Measurements from ENCODE around the gene DBNDD2.

The DBNDD2 gene

GRCh38 chr20:45419188-45420091, 11.4 kb downstream of the DBNDD2 start:
- TF ChIP-seq EP300 (IDR thresholded peaks at IDR 0.05; ENCODE audit: borderline replicate concordance) = no peak
- TF ChIP-seq TAF1 (IDR thresholded peaks at IDR 0.05; ENCODE audit: low read depth) = no peak
- no peak for TF ChIP-seq REST (IDR thresholded peaks at IDR 0.05; ENCODE audit: low read depth)
- TF ChIP-seq NFIC (IDR thresholded peaks at IDR 0.05) = no peak
- TF ChIP-seq TEAD4 (IDR thresholded peaks at IDR 0.05) = no peak
- no peak for TF ChIP-seq USF1 (IDR thresholded peaks at IDR 0.05)
- no peak for TF ChIP-seq ZBTB7A (IDR thresholded peaks at IDR 0.05; ENCODE audit: low read depth)
- no peak for TF ChIP-seq EGR1 (IDR thresholded peaks at IDR 0.05)
- TF ChIP-seq FOXM1 (IDR thresholded peaks at IDR 0.05; ENCODE audit: borderline replicate concordance, low read depth) = no peak
- no peak for TF ChIP-seq RAD21 (IDR thresholded peaks at IDR 0.05; ENCODE audit: low read depth)
- TF ChIP-seq TCF12 (IDR thresholded peaks at IDR 0.05; ENCODE audit: low read depth) = no peak
- TF ChIP-seq CEBPB (IDR thresholded peaks at IDR 0.05) = no peak
- TF ChIP-seq YY1 (IDR thresholded peaks at IDR 0.05; ENCODE audit: low read depth) = no peak

- TF ChIP-seq EP300 (IDR thresholded peaks at IDR 0.05; ENCODE audit: borderline replicate concordance) (no peak), MAX (IDR thresholded peaks at IDR 0.05) (no peak), ZBTB7A (IDR thresholded peaks at IDR 0.05; ENCODE audit: low read depth) (no peak), TAF1 (IDR thresholded peaks at IDR 0.05; ENCODE audit: low read depth) (no peak), REST (IDR thresholded peaks at IDR 0.05; ENCODE audit: low read depth) (no peak), FOXM1 (IDR thresholded peaks at IDR 0.05; ENCODE audit: borderline replicate concordance, low read depth) (no peak), CEBPB (IDR thresholded peaks at IDR 0.05) (no peak), TCF12 (IDR thresholded peaks at IDR 0.05; ENCODE audit: low read depth) (no peak), USF1 (IDR thresholded peaks at IDR 0.05) (no peak), NFIC (IDR thresholded peaks at IDR 0.05) (no peak), RAD21 (IDR thresholded peaks at IDR 0.05; ENCODE audit: low read depth) (no peak)
These were observed 12.0 kb downstream of the DBNDD2 start for GRCh38 chr20:45420125-45420524.

- TF ChIP-seq ZBTB7A (IDR thresholded peaks at IDR 0.05; ENCODE audit: low read depth) (no peak), EGR1 (IDR thresholded peaks at IDR 0.05) (no peak), USF1 (IDR thresholded peaks at IDR 0.05) (no peak), TAF1 (IDR thresholded peaks at IDR 0.05; ENCODE audit: low read depth) (no peak), NFIC (IDR thresholded peaks at IDR 0.05) (no peak), FOXM1 (IDR thresholded peaks at IDR 0.05; ENCODE audit: borderline replicate concordance, low read depth) (no peak), TCF12 (IDR thresholded peaks at IDR 0.05; ENCODE audit: low read depth) (no peak), YY1 (IDR thresholded peaks at IDR 0.05; ENCODE audit: low read depth) (no peak), RAD21 (IDR thresholded peaks at IDR 0.05; ENCODE audit: low read depth) (no peak)
These were observed 15.6 kb downstream of the DBNDD2 start for GRCh38 chr20:45423700-45424099.

GRCh38 chr20:45425561-45425960, 17.5 kb downstream of the DBNDD2 start:
- TF ChIP-seq USF1 (IDR thresholded peaks at IDR 0.05) = no peak
- no peak for TF ChIP-seq FOXM1 (IDR thresholded peaks at IDR 0.05; ENCODE audit: borderline replicate concordance, low read depth)
- TF ChIP-seq EP300 (IDR thresholded peaks at IDR 0.05; ENCODE audit: borderline replicate concordance) = no peak
- no peak for TF ChIP-seq TCF12 (IDR thresholded peaks at IDR 0.05; ENCODE audit: low read depth)
- no peak for TF ChIP-seq MAX (IDR thresholded peaks at IDR 0.05)
- TF ChIP-seq CREB1 (IDR thresholded peaks at IDR 0.05; ENCODE audit: low read depth) = no peak
- no peak for TF ChIP-seq TEAD4 (IDR thresholded peaks at IDR 0.05)
- no peak for TF ChIP-seq YY1 (IDR thresholded peaks at IDR 0.05; ENCODE audit: low read depth)
- TF ChIP-seq TAF1 (IDR thresholded peaks at IDR 0.05; ENCODE audit: low read depth) = no peak
- TF ChIP-seq ZBTB7A (IDR thresholded peaks at IDR 0.05; ENCODE audit: low read depth) = no peak
